Measurements from ENCODE around the gene GTF2E1.
"Not testable (repeated sequence)": the region's sequence is repeated elsewhere in the genome, so short reads cannot be mapped to it uniquely, and the experiment has no call there.

Gene GTF2E1

GRCh38 chr3:120756061-120756460, 13.5 kb downstream of the GTF2E1 start:
- DNase-seq, result no peak

- DNase-seq, result not testable (repeated sequence)
These were observed 16.0 kb downstream of the GTF2E1 start for GRCh38 chr3:120758551-120758950.

DNA sequence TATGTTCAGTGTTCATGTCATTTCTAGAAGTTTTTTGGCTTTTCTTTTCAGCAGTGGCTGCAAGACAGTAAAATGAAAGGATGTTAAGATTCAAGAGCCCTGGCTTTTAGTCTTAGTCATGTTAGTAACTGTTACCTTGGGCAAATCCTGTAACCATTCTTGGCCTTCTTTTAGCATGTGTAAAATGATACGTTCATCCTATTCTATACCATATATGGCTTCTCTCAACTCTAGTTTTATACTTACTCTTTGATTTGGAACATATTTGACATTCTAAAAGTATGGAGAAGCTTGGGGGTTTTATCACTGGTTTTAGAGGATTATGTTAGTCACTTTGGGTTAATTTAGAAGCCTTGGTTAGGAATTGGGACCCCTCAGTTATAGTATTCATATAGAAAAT, 20.1 kb downstream of the GTF2E1 start:
- no peak for DNase-seq

GRCh38 chr3:120763601-120764000, 21.1 kb downstream of the GTF2E1 start:
- no peak for DNase-seq

- peak in 1 of 3 experiments; percentile 9 for DNase-seq
These were observed 21.7 kb downstream of the GTF2E1 start for GRCh38 chr3:120764206-120764605.

DNA sequence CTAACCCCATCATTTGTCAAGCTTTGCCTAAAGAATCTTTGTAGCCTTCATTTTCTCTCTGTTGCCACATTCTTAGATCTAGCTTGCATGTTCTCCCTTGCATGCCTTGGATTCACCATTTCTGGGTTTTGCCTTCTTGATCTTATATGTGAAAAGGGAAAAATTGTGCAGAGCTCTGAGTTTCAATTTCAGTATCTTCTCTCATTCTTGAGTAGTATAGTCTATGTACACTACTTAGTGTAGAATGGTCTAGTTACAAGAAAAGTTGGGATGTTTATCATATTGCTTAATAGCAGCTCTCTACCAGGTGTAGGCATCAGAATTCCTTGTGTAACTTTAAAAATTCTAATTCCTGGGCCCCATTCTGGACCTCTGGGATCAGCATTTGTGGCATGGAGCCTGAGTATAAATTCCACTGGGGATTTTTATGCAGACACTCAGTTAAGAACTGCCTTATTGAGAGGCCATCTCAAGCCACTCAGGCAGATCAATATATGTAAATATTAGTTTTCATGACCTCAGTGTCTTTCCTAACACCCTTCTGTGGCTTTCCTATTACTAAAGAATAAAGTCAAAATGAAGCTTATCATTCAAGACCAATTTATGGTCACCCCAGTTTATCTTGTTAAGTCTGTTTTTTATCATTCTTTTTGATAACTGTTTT, 23.4 kb downstream of the GTF2E1 start:
- DNase-seq, result no peak

DNA sequence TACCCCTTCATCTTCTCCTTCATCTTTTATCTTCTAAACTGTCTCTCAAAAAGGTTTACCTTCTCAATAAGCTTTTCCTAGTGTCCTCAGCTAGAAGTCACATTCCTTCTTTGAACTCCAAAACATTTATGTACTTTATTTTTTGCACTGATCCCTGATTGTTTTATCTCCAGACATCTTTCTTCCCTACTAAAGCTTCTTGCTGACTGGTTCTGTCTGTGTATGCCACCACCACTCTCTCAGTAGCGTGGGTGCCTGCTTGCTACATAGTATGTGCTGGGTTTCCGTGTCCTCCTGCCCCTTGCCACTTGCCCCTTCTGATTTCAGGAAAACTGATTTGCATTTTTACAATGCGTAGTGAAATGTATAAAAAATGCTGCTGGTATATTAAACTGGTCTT, 24.0 kb downstream of the GTF2E1 start:
- no peak for DNase-seq

GRCh38 chr3:120767106-120767505, 24.6 kb downstream of the GTF2E1 start:
- DNase-seq, result peak in 1 of 3 experiments; percentile 4

DNA sequence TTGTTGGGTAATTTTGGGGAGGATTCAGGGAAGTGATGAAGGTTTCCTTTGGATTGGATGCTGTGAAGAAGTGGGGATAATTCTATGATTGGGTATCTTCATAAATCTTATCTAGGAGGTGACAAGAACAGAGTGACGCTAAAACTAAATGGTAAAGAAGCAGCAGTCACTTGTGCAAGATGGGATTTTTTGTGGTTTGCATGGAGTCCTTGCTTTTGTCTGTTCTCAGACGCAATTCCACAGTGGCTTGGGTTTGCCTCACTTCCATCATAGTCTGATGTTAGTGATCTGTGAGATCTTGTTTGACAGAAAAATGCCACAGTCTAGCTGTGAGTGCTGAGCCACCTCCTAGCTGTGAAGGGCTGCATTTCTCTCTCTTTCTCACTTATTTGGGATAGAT, 26.9 kb downstream of the GTF2E1 start:
- DNase-seq, result no peak

DNA sequence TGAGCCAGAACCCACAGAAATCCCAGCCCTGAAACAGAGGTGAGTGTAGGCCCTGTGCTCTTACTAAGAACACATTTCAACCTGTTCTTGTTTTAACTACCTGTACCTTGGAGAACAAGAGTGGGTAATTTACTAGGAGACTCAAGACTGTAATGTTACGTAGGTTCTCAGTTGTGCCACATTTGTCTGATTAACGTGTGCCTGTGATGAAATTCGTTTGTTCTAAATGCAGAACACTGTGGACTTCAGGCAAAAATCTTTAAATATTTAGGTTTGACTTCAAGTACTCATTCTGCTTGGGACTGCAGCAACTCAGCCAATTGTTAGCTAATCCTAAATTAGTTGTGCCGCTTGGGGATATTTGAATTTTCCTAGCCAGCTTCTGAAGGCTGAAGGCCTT, 28.3 kb downstream of the GTF2E1 start:
- no peak for DNase-seq

DNA sequence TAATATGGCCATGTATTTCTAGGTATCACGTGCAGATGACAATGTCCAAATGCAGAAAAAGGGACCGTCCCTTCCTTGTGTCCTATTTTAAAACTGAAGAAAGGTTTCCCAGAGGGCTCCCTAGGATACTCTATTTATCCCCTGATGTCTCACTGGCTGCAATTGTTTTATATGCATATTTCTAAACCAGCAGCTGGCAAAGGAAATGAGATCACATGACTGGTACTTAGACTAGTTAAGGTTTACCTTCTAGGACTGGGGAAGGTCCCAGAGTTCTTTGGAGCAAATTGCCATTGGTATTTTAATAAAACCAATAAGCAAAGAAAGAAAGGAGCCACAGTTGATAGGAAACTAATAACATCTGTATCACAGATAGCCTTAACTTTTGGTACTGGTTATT, 29.5 kb downstream of the GTF2E1 start:
- no peak for DNase-seq

DNA sequence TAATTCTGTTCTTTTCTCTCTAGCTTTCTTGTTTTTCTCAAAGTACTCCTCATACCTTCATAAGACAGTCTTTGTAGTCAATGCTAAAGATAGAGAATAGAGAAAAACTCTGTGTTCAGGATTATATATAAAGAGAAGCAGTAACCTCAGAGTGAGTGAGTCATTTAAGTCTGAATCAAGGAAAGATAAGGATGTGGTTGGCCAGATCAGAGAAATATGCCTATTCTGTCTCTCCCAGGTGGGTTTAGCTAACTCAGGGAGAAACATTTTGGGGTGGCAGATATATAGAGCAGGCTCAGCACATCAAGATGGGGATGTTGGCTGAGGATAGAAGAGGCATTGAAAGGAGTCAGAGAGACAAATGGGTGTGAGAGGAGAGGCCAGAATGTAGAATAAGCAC, 31.4 kb downstream of the GTF2E1 start:
- DNase-seq, result no peak

GRCh38 chr3:120775411-120775810, 32.9 kb downstream of the GTF2E1 start:
- no peak for DNase-seq

GRCh38 chr3:120778776-120779175, 36.2 kb downstream of the GTF2E1 start:
- DNase-seq, result no peak

DNA sequence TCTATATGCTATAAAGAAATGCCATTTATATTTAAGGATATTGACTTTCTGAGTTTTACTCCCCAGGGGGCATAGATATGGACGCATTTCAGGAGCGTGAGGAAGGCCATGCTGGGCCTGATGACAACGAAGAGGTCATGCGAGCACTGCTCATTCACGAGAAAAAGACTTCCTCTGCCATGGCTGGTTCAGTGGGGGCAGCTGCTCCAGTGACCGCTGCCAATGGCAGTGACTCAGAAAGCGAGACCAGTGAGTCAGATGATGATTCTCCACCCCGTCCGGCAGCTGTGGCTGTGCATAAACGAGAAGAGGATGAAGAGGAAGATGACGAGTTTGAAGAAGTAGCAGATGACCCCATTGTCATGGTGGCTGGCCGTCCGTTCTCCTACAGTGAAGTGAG, 38.4 kb downstream of the GTF2E1 start:
- DNase-seq, result no peak

GRCh38 chr3:120785832-120786231, 43.3 kb downstream of the GTF2E1 start:
- DNase-seq, result not testable (repeated sequence)

GRCh38 chr3:120791010-120791409, 48.5 kb downstream of the GTF2E1 start:
- no peak for DNase-seq

DNA sequence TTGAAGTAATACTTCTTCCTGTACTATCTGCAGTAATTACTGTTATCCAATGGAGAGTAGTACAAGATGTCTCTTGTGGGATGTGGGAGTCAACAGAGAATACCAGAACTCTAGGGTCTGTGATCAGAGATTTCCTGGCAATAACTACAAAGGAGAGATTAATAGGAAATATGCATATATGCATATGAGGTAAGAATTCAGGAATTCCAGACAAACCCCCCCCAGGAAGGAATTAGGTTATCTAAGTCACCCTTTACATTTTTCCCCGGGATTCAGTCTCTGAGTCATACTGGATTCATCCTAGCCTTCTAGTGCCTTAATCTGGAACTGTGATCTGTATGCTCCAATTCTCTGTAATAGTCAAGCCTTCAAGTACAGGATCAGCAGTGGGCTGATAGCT, 49.4 kb downstream of the GTF2E1 start:
- no peak for DNase-seq

- no peak for DNase-seq
These were observed 51.1 kb downstream of the GTF2E1 start for GRCh38 chr3:120793601-120794000.

- peak; percentile 28 to 75 (median 72) for DNase-seq
These were observed 52.6 kb downstream of the GTF2E1 start for GRCh38 chr3:120795017-120795648.

DNA sequence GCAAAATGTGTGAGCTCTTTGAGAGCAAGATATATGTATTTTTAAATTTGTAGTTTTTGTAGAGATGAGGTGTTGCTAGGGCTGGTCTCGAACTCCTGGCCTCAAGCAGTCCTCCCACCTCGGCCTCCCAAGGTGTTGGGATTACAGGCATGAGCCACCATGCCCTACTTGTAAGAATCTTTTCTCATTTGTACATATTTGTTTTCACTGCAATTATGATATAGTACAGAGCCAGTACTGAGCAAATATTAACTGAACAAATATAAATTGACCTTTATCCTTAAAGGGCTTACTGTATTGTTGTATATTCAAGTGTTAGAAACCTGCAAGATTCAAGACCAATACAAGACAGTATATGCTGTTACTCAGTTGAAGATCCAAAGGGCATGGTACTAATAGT, 53.4 kb downstream of the GTF2E1 start:
- DNase-seq, result peak in 1 of 3 experiments; percentile 7

DNA sequence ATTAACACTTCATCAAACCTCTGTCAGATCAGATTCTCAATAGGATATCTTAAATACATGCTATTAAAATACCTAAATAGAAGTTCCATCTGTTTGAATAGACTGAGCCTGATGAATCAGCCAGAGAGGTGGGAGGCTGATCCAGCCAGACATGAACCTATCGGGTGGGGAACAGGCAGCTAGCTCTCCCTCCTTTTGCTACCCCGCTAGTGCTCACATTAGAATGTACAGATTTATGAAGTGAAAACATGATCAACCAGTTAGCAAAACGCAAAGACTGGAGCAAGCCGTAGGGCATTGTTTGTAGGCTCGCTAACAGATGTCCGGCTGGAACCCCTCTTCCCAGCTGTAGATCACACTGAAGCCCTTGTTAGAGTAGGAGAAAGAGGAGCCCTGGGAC, 54.4 kb downstream of the GTF2E1 start:
- DNase-seq, result no peak

DNA sequence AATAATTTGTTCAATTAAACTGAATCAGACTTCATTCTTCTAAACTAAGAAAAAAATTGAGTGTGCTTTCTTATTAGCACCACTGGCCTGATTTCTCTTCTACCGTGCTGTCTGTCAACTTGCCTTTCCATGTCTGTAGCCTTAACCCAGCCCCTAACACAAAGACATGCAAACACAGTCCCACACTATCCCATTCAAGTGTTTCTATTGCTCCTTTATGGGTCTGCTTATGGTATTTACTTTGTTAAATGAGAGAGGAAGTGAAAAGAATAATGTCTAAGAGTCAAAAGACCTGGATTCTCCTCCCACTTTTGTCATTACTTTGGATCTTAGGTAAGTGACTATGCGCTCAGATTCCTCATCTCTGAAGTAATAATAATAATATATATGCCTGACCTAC, 55.3 kb downstream of the GTF2E1 start:
- DNase-seq, result no peak

- no peak for DNase-seq
These were observed 55.8 kb downstream of the GTF2E1 start for GRCh38 chr3:120798346-120798745.

GRCh38 chr3:120800625-120801024, 58.1 kb downstream of the GTF2E1 start:
- no peak for DNase-seq

Data from NCI-H1417 (cell line).